Astrocyte (in vitro differentiated cells and primary cell): ENCODE measurements around the gene CCDC158.

ENCODE experiments used
- EZH2 ChIP-seq: IDR thresholded peaks from 2 replicates; pipeline ENCODE4 v1.6.1; 2012; ENCODE audit warnings: mild to moderate bottlenecking, low read length, inconsistent platforms; ENCODE audit not compliant: insufficient read depth
- TF ChIP-seq, protein P1 (sequence below): IDR thresholded peaks from 2 replicates; pipeline ENCODE4 v1.5.1; 2011; ENCODE audit warnings: low read depth, mild to moderate bottlenecking, inconsistent platforms, low read length, moderate library complexity; ENCODE audit not compliant: insufficient read depth

DNA sequence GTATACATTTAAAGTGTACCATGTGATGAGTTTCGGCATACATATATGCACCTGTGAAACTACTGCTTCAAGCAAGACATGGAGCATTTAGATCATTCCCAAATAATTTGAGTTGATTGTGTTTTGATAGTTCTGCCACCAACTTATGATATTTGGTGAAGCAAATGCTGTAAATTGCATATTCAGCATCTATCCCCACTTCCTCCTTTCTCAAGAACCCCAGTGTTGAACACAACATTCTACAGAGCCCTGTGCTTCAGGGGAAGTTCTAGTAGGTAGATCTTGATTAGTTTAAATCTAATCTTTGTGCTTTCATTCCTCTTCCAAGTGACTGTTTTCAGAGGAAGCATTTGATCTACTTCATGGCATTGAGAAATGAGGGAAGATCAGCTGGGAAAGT, 8.7 kb upstream of the CCDC158 start:
- TF ChIP-seq, protein P1, sequence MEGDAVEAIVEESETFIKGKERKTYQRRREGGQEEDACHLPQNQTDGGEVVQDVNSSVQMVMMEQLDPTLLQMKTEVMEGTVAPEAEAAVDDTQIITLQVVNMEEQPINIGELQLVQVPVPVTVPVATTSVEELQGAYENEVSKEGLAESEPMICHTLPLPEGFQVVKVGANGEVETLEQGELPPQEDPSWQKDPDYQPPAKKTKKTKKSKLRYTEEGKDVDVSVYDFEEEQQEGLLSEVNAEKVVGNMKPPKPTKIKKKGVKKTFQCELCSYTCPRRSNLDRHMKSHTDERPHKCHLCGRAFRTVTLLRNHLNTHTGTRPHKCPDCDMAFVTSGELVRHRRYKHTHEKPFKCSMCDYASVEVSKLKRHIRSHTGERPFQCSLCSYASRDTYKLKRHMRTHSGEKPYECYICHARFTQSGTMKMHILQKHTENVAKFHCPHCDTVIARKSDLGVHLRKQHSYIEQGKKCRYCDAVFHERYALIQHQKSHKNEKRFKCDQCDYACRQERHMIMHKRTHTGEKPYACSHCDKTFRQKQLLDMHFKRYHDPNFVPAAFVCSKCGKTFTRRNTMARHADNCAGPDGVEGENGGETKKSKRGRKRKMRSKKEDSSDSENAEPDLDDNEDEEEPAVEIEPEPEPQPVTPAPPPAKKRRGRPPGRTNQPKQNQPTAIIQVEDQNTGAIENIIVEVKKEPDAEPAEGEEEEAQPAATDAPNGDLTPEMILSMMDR = no peak
- TF ChIP-seq EZH2 = no peak
